ENCODE results near the gene GPR137. TPM values are rescaled to one million over a fixed set of nuclear protein-coding genes. Genes with fewer than 3 reads are reported as not detected.

Gene GPR137
- total and polyA plus RNA-seq, 12 donors, result 16.4 to 43.0 (median 24.3) TPM

Other genes starting within 250 kb of the GPR137 start
- gene FLRT1, start 249.9 kb upstream of the GPR137 start, total RNA-seq, result under 1 TPM; 0.17 to 0.83 (median 0.39) TPM
- under 1 TPM; 0.22 to 0.44 TPM for gene FLRT1, start 249.9 kb upstream of the GPR137 start, polyA plus RNA-seq
- 100 to 1,000 TPM in 8 of 10 donors, 10 to 100 TPM in 2; 86.2 to 134 (median 115) TPM for gene MACROD1, start 119.7 kb upstream of the GPR137 start, total RNA-seq
- gene MACROD1, start 119.7 kb upstream of the GPR137 start, polyA plus RNA-seq, result 100 to 1,000 TPM in 1 of 2 donors, 10 to 100 TPM in 1; 77.6 to 497 TPM
- 100 to 1,000 TPM in 1 of 10 donors, 10 to 100 TPM in 9; 67.4 to 105 (median 87.9) TPM for gene STIP1, start 99.7 kb upstream of the GPR137 start, total RNA-seq
- gene STIP1, start 99.7 kb upstream of the GPR137 start, polyA plus RNA-seq, result 100 to 1,000 TPM in 1 of 2 donors, 10 to 100 TPM in 1; 55.3 to 144 TPM
- gene FERMT3, start 79.1 kb upstream of the GPR137 start, total RNA-seq, result 10 to 100 TPM in 1 of 10 donors, 1 to 10 TPM in 9; 2.3 to 30.8 (median 5.4) TPM
- gene FERMT3, start 79.1 kb upstream of the GPR137 start, polyA plus RNA-seq, result 1 to 10 TPM; 7.5 to 9.2 TPM
- gene TRPT1, start 59.7 kb upstream of the GPR137 start, total RNA-seq, result 10 to 100 TPM; 50.5 to 81.7 (median 61.4) TPM
- 100 to 1,000 TPM in 1 of 2 donors, 10 to 100 TPM in 1; 87.2 to 188 TPM for gene TRPT1, start 59.7 kb upstream of the GPR137 start, polyA plus RNA-seq
- gene NUDT22, start 59.6 kb upstream of the GPR137 start, total RNA-seq, result 10 to 100 TPM; 57.3 to 85.6 (median 71.0) TPM
- gene NUDT22, start 59.6 kb upstream of the GPR137 start, polyA plus RNA-seq, result 10 to 100 TPM; 93.0 to 95.2 TPM
- 10 to 100 TPM; 46.6 to 64.7 (median 52.0) TPM for gene DNAJC4, start 55.3 kb upstream of the GPR137 start, total RNA-seq
- gene DNAJC4, start 55.3 kb upstream of the GPR137 start, polyA plus RNA-seq, result 100 to 1,000 TPM in 1 of 2 donors, 10 to 100 TPM in 1; 48.0 to 173 TPM
- 100 to 1,000 TPM; 245 to 353 (median 277) TPM for gene VEGFB, start 51.3 kb upstream of the GPR137 start, total RNA-seq
- 100 to 1,000 TPM; 158 to 291 TPM for gene VEGFB, start 51.3 kb upstream of the GPR137 start, polyA plus RNA-seq
- 10 to 100 TPM; 40.2 to 82.0 (median 45.9) TPM for gene FKBP2, start 44.8 kb upstream of the GPR137 start, total RNA-seq
- 100 to 1,000 TPM; 376 to 404 TPM for gene FKBP2, start 44.8 kb upstream of the GPR137 start, polyA plus RNA-seq
- gene PPP1R14B, start 38.9 kb upstream of the GPR137 start, total RNA-seq, result 100 to 1,000 TPM in 4 of 10 donors, 10 to 100 TPM in 6; 52.4 to 194 (median 77.2) TPM
- gene PPP1R14B, start 38.9 kb upstream of the GPR137 start, polyA plus RNA-seq, result 100 to 1,000 TPM; 229 to 331 TPM
- gene PLCB3, start 34.3 kb upstream of the GPR137 start, total RNA-seq, result 10 to 100 TPM in 3 of 10 donors, 1 to 10 TPM in 7; 5.8 to 13.3 (median 8.7) TPM
- gene PLCB3, start 34.3 kb upstream of the GPR137 start, polyA plus RNA-seq, result 10 to 100 TPM in 1 of 2 donors, 1 to 10 TPM in 1; 9.5 to 13.1 TPM
- 100 to 1,000 TPM in 1 of 10 donors, 10 to 100 TPM in 9; 40.7 to 106 (median 52.2) TPM for gene BAD, start 1.2 kb upstream of the GPR137 start, total RNA-seq
- 100 to 1,000 TPM in 1 of 2 donors, 10 to 100 TPM in 1; 92.1 to 104 TPM for gene BAD, start 1.2 kb upstream of the GPR137 start, polyA plus RNA-seq
- not detected for gene KCNK4, start 5.5 kb downstream of the GPR137 start, total RNA-seq
- gene KCNK4, start 5.5 kb downstream of the GPR137 start, polyA plus RNA-seq, result not detected
- not detected for gene CATSPERZ, start 14.5 kb downstream of the GPR137 start, total RNA-seq
- under 1 TPM in 1 of 2 donors, not detected in 1; 0.10 TPM for gene CATSPERZ, start 14.5 kb downstream of the GPR137 start, polyA plus RNA-seq
- 100 to 1,000 TPM; 115 to 225 (median 132) TPM for gene ESRRA, start 19.7 kb downstream of the GPR137 start, total RNA-seq
- gene ESRRA, start 19.7 kb downstream of the GPR137 start, polyA plus RNA-seq, result 100 to 1,000 TPM; 180 TPM
- 100 to 1,000 TPM in 2 of 10 donors, 10 to 100 TPM in 8; 68.7 to 121 (median 90.2) TPM for gene TRMT112, start 31.7 kb downstream of the GPR137 start, total RNA-seq
- 100 to 1,000 TPM; 182 to 208 TPM for gene TRMT112, start 31.7 kb downstream of the GPR137 start, polyA plus RNA-seq
- 100 to 1,000 TPM; 264 to 395 (median 288) TPM for gene PRDX5, start 32.3 kb downstream of the GPR137 start, total RNA-seq
- gene PRDX5, start 32.3 kb downstream of the GPR137 start, polyA plus RNA-seq, result 100 to 1,000 TPM; 486 to 750 TPM
- gene CCDC88B, start 54.4 kb downstream of the GPR137 start, total RNA-seq, result 10 to 100 TPM in 1 of 10 donors, 1 to 10 TPM in 9; 4.2 to 13.1 (median 5.6) TPM
- 10 to 100 TPM; 10.5 to 42.7 TPM for gene CCDC88B, start 54.4 kb downstream of the GPR137 start, polyA plus RNA-seq
- 10 to 100 TPM; 10.7 to 21.9 (median 12.8) TPM for gene RPS6KA4, start 73.3 kb downstream of the GPR137 start, total RNA-seq
- gene RPS6KA4, start 73.3 kb downstream of the GPR137 start, polyA plus RNA-seq, result 10 to 100 TPM; 17.4 to 18.8 TPM

All from heart right ventricle (tissue), 12 donors.